GM06990 (cell line): Measurements from ENCODE around the gene NCOA1.

ENCODE experiments used
- DNase-seq: peaks from one replicate; pipeline ENCODE4 v3.0.0-alpha.2; 2011; ENCODE audit not compliant: insufficient read length; ENCODE audit errors: extremely low read depth
- H3K27me3 ChIP-seq: replicated peaks from 2 replicates; pipeline ENCODE4 v1.6.0; 2011; ENCODE audit warnings: low read length; ENCODE audit not compliant: control insufficient read depth, insufficient read depth
- H3K36me3 ChIP-seq: 2 replicates; pipeline ENCODE4 v1.5.1; 2011; ENCODE audit warnings: low read length; ENCODE audit not compliant: control insufficient read depth, insufficient read depth
- H3K4me3 ChIP-seq: replicated peaks from 2 replicates; pipeline ENCODE4 v1.5.1; 2011; ENCODE audit warnings: low read depth, mild to moderate bottlenecking, control low read depth, low read length
- TF ChIP-seq, protein P1 (sequence below): IDR thresholded peaks from 2 replicates; pipeline ENCODE4 v1.5.1; 2011; ENCODE audit warnings: low read length, control low read depth, mild to moderate bottlenecking, inconsistent platforms; ENCODE audit not compliant: insufficient read depth, poor library complexity, severe bottlenecking

Gene NCOA1

DNA sequence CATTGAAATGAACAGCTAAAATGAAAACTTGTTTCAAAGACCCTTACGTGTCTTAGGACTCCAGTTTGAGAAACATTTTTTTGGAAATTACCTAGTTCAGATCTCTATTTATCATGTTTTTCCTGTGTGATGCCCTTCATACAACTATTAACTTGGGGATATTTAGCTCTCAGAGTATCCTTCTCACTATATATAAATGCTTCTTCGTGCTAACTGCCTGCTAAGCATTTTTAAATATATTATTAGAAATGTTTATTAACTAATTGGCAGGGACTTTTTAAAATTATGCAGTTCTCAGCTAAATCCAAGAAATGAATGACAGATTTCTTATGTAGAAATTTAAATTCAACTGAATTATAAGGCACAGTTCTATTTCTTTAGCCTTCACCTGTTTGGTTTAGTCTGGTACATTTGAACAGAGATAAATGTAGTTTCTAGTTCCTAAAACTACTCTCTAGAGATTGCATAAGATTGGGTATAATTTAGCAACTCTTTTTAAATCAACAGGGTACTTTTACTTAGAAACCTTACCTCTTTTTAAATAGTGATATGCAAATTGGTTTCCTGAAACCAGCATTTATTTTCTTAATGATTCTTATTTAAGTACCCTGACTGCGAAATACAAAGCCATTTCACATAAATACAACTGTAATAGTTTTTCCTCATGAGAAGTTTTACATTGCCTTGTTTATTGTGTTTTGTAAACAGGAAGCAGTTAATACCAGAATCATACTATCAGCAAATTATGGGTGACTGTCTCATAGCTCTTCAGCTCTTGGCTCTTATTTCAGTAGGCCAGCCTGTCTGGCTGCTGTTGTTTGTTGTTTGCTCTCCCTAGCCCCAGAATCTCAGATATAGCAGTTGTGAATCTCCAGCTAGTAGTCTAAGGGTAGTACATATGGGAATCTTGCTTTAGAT, 161.5 kb downstream of the NCOA1 start:
- DNase-seq = no peak
- TF ChIP-seq, protein P1, sequence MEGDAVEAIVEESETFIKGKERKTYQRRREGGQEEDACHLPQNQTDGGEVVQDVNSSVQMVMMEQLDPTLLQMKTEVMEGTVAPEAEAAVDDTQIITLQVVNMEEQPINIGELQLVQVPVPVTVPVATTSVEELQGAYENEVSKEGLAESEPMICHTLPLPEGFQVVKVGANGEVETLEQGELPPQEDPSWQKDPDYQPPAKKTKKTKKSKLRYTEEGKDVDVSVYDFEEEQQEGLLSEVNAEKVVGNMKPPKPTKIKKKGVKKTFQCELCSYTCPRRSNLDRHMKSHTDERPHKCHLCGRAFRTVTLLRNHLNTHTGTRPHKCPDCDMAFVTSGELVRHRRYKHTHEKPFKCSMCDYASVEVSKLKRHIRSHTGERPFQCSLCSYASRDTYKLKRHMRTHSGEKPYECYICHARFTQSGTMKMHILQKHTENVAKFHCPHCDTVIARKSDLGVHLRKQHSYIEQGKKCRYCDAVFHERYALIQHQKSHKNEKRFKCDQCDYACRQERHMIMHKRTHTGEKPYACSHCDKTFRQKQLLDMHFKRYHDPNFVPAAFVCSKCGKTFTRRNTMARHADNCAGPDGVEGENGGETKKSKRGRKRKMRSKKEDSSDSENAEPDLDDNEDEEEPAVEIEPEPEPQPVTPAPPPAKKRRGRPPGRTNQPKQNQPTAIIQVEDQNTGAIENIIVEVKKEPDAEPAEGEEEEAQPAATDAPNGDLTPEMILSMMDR = no peak
- H3K27me3 ChIP-seq = no peaks in the 10 kb centered on the region
- H3K4me3 ChIP-seq = no peak overlapping the region
- no peaks in the 10 kb centered on the region for H3K36me3 ChIP-seq

DNA sequence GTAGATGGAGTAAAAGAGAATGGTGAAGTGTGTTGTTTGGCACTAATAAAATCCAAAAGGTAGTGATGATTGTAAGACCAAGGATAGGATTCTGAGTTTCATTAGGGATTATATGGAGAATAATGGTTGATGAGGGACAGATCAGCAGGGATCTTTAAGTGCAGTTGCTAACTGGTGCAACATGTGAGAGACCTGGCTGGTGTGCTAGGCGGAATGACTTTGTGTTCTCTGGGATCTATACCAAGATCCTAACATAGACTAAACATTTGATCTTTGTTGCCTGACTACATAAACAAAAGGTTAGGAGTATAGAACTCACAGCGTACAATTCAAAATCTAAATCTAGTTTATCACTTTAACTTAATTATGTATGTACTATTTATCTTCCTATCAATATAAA, 166.8 kb downstream of the NCOA1 start:
- H3K36me3 ChIP-seq = no peaks in the 10 kb centered on the region
- H3K27me3 ChIP-seq = no peaks in the 10 kb centered on the region
- TF ChIP-seq, protein P1 = no peak
- no peak overlapping the region for H3K4me3 ChIP-seq
- DNase-seq = no peak

DNA sequence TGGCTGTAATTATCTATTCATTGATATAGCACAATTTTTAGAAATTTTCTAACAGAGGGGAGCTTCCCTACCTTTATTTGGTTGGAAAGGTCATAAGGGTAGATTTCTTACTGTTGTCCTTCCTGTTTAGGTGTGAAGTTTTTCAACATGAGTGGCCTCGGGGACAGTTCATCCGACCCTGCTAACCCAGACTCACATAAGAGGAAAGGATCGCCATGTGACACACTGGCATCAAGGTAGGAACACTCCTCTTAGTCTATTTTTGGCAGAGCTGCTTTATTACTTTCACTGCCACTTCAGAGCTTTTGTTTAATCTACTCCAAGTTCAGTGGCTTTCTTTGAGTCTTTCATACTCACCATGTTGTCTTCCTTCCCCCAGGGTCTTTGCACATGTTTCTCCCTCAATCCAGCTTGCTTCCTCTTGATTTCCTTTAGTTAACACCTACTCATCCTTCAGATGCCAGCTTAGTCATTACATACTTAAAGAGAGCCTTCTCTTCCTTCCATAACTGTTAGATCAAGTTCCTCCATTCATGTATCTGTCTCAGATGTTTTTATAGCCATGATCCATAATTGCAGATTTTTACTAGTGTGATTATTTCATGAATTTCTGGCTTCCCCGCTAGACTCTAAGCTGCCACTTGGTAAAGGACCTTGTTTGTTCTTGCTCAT, 167.6 kb downstream of the NCOA1 start:
- TF ChIP-seq, protein P1 = no peak
- DNase-seq = no peak
- Histone ChIP-seq H3K36me3 (no peaks in the 10 kb centered on the region), H3K4me3 (no peak overlapping the region), H3K27me3 (no peaks in the 10 kb centered on the region)

DNA sequence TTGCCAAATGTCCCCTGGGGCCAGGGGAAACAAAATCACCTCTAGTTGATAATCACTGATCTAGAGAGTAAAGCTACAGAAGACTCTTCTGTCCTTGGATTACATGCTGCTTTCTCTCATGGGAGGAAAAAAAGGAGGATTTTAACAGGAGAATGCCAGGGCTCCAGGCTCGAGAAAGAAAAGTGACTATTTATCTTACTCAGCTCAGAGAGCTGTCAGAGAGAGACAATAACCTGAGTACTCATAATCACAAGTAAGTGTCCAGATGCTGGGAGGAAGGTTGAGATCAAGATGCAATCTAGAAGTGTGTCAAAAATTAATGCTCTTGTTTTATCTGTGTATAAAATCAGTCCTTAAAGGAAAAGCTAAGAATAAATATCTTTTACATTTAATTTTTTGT, 168.8 kb downstream of the NCOA1 start:
- TF ChIP-seq, protein P1 = no peak
- no peaks in the 10 kb centered on the region for H3K36me3 ChIP-seq
- no peak overlapping the region for H3K4me3 ChIP-seq
- no peaks in the 10 kb centered on the region for H3K27me3 ChIP-seq
- DNase-seq = no peak

DNA sequence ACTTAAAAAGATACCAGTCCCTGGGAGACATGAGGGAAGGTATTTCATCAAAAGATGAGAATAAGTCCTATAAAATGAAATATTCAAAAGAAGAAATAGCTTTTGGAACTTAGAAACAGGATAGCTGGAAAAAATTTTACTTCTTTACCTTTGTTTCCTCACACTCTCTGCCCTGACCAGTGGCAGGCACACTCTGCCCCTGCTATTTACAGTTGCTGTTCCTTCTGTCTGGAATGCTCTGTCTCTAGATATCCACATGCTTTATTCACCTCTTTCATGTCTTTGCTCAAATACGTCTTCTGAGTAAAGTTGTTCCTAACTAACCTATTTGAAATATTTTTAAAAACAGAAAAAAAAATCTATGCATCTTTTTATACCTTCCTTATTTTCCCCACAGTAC, 176.5 kb downstream of the NCOA1 start:
- Histone ChIP-seq H3K4me3 (no peak overlapping the region), H3K27me3 (no peaks in the 10 kb centered on the region), H3K36me3 (no peaks in the 10 kb centered on the region)
- TF ChIP-seq, protein P1 = no peak
- DNase-seq = no peak
